Brain microvascular endothelial cell (primary cell): ENCODE results near the gene DCPS.

ENCODE experiments used
- DNase-seq: peaks from one replicate; pipeline ENCODE4 v3.0.0-alpha.2; 2020
- H3K27ac ChIP-seq: fragments of 250-450 bp; sonication (Bioruptor Pico); 2 replicates; pipeline ENCODE4 v1.5.1; 2020; ENCODE audit warnings: mild to moderate bottlenecking, moderate library complexity
- H3K27me3 ChIP-seq: fragments of 250-450 bp; sonication (Bioruptor Pico); replicated peaks from 2 replicates; pipeline ENCODE4 v1.5.1; 2020; ENCODE audit warnings: mild to moderate bottlenecking
- H3K36me3 ChIP-seq: fragments of 250-450 bp; sonication (Bioruptor Pico); replicated peaks from 2 replicates; pipeline ENCODE4 v1.5.1; 2020; ENCODE audit warnings: mild to moderate bottlenecking
- H3K4me3 ChIP-seq: 2 replicates; pipeline ENCODE4 v1.5.1; 2011; ENCODE audit warnings: low read depth, mild to moderate bottlenecking, control low read depth, low read length, moderate library complexity
- CTCF ChIP-seq: IDR thresholded peaks from 2 replicates; pipeline ENCODE4 v1.5.1; 2011; ENCODE audit warnings: low read depth, mild to moderate bottlenecking, moderate library complexity, low read length, control low read depth, inconsistent platforms; ENCODE audit errors: missing control alignments
- in situ Hi-C: cut with HindIII; loops from 2 replicates; pipeline ENCODE4 v1.10.0; 2017; ENCODE audit warnings: low sequenced_read_pairs, low pct_ligation_motif_present

DCPS gene

GRCh38 chr11:126348806-126349582, 45.1 kb downstream of the DCPS start:
- Histone ChIP-seq H3K27me3 (no peaks in the 10 kb centered on the region), H3K27ac (no peak overlapping the region), H3K36me3 (no peaks in the 10 kb centered on the region), H3K4me3 (no peak overlapping the region)
- in situ Hi-C loops, result no loop called here
- DNase-seq, result no peak
- no peak for TF ChIP-seq CTCF

GRCh38 chr11:126350836-126351235, 47.0 kb downstream of the DCPS start:
- DNase-seq, result no peak
- in situ Hi-C loops, result no loop called here
- Histone ChIP-seq H3K4me3 (no peak overlapping the region), H3K27ac (no peak overlapping the region), H3K36me3 (no peaks in the 10 kb centered on the region), H3K27me3 (no peaks in the 10 kb centered on the region)
- TF ChIP-seq CTCF, result no peak

GRCh38 chr11:126352163-126352562, 48.3 kb downstream of the DCPS start:
- no peak for TF ChIP-seq CTCF
- in situ Hi-C loops, result no loop called here
- no peak overlapping the region for H3K4me3 ChIP-seq
- no peak for DNase-seq
- H3K27ac ChIP-seq, result no peak overlapping the region
- no peaks in the 10 kb centered on the region for H3K27me3 ChIP-seq
- H3K36me3 ChIP-seq, result no peaks in the 10 kb centered on the region

- TF ChIP-seq CTCF, result no peak
- Histone ChIP-seq H3K36me3 (no peaks in the 10 kb centered on the region), H3K27ac (peak overlapping the region; percentile 40), H3K4me3 (no peak overlapping the region), H3K27me3 (no peaks in the 10 kb centered on the region)
- in situ Hi-C loops, result no loop called here
- DNase-seq, result peak; percentile 37
Observed at GRCh38 chr11:126352934-126353801, 49.3 kb downstream of the DCPS start.

- no peak for DNase-seq
- in situ Hi-C loops, result no loop called here
- TF ChIP-seq CTCF, result no peak
- H3K4me3 ChIP-seq, result peak overlapping the region; percentile 85
- H3K27ac ChIP-seq, result peak overlapping the region; percentile 59
- no peaks in the 10 kb centered on the region for H3K36me3 ChIP-seq
- no peaks in the 10 kb centered on the region for H3K27me3 ChIP-seq
Observed at GRCh38 chr11:126354631-126355323, 50.9 kb downstream of the DCPS start.
